Effector CD4-positive, alpha-beta T cell (primary cell): ENCODE results near the gene DVL2.
A peak's percentile ranks its signal among the peaks of the same experiment; 100 is the strongest.

ENCODE experiments used
- DNase-seq: peaks from one replicate; pipeline ENCODE4 v3.0.0-alpha.2; 2020

The DVL2 gene

GRCh38 chr17:7219229-7219811, 15.0 kb downstream of the DVL2 start:
- DNase-seq = no peak

GRCh38 chr17:7218758-7219157, 15.6 kb downstream of the DVL2 start:
- DNase-seq = no peak

- DNase-seq = no peak
These were observed 16.2 kb downstream of the DVL2 start for GRCh38 chr17:7218166-7218565.

GRCh38 chr17:7217113-7217987, 17.0 kb downstream of the DVL2 start:
- DNase-seq = no peak

- DNase-seq = no peak
These were observed 17.8 kb downstream of the DVL2 start for GRCh38 chr17:7216242-7217112.

- no peak for DNase-seq
These were observed 18.6 kb downstream of the DVL2 start for GRCh38 chr17:7215652-7216180.

GRCh38 chr17:7215136-7215638, 19.1 kb downstream of the DVL2 start:
- DNase-seq = no peak

GRCh38 chr17:7214300-7215135, 19.8 kb downstream of the DVL2 start:
- peak; percentile 98 for DNase-seq

- DNase-seq = peak; percentile 75
These were observed 20.4 kb downstream of the DVL2 start for GRCh38 chr17:7213895-7214299.

GRCh38 chr17:7211491-7212273, 22.6 kb downstream of the DVL2 start:
- DNase-seq = no peak

GRCh38 chr17:7208754-7209460, 25.4 kb downstream of the DVL2 start:
- DNase-seq = no peak

GRCh38 chr17:7208027-7208571, 26.2 kb downstream of the DVL2 start:
- DNase-seq = no peak

- no peak for DNase-seq
These were observed 27.0 kb downstream of the DVL2 start for GRCh38 chr17:7207120-7208001.

GRCh38 chr17:7205561-7205960, 28.8 kb downstream of the DVL2 start:
- DNase-seq = no peak

GRCh38 chr17:7204828-7205461, 29.4 kb downstream of the DVL2 start:
- DNase-seq = peak; percentile 97

GRCh38 chr17:7204336-7204735, 30.0 kb downstream of the DVL2 start:
- no peak for DNase-seq

GRCh38 chr17:7203391-7203790, 30.9 kb downstream of the DVL2 start:
- DNase-seq = no peak

GRCh38 chr17:7196651-7197401, 37.5 kb downstream of the DVL2 start:
- DNase-seq = no peak
